Measurements from ENCODE around the gene SYT13. TPM values are rescaled to one million over a fixed set of nuclear protein-coding genes. Genes with fewer than 3 reads are reported as not detected.

The SYT13 gene
- total and polyA plus RNA-seq, 12 donors = 0.51 to 7.7 (median 2.3) TPM

- DNase-seq (no peak), ATAC-seq (peak in 2 of 8 donors; percentile 35 to 44)
- H3K4me1 ChIP-seq = peaks cover 0 to 10% (median 0%) of the 10 kb centered on the region in 9 donors
- H3K4me3 ChIP-seq = no peak overlapping the region
- no peaks in the 10 kb centered on the region for H3K36me3 ChIP-seq
- TF ChIP-seq CTCF (IDR thresholded peaks at IDR 0.05) = no peak
- no peaks in the 10 kb centered on the region for H3K27me3 ChIP-seq
- no peak overlapping the region for H3K27ac ChIP-seq
- intact Hi-C loops (cut with DNase I) = no loop called here
- no peaks in the 10 kb centered on the region for H3K9me3 ChIP-seq
- 67 to 76% methylated on average over 8 of the region's 8 CpGs for WGBS, 2 donors
Measured at GRCh38 chr11:45245218-45246045, 40.7 kb downstream of the SYT13 start.

GRCh38 chr11:45243967-45244366 is 42.2 kb downstream of the SYT13 start:
- WGBS, 2 donors = 87 to 89% methylated on average over 12 of the region's 12 CpGs
- TF ChIP-seq CTCF (IDR thresholded peaks at IDR 0.05) = no peak
- DNase-seq (no peak), ATAC-seq (no peak)
- peaks cover 0 to 5% (median 0%) of the 10 kb centered on the region in 11 donors for H3K9me3 ChIP-seq
- no peak overlapping the region for H3K27ac ChIP-seq
- H3K36me3 ChIP-seq = no peaks in the 10 kb centered on the region
- peaks cover 0 to 7% (median 0%) of the 10 kb centered on the region in 9 donors for H3K4me1 ChIP-seq
- intact Hi-C loops (cut with DNase I) = no loop called here
- no peak overlapping the region for H3K4me3 ChIP-seq
- no peaks in the 10 kb centered on the region for H3K27me3 ChIP-seq

GRCh38 chr11:45239733-45240132 is 46.4 kb downstream of the SYT13 start:
- no peak for TF ChIP-seq CTCF (IDR thresholded peaks at IDR 0.05)
- H3K36me3 ChIP-seq = no peaks in the 10 kb centered on the region
- no peak overlapping the region for H3K27ac ChIP-seq
- H3K4me1 ChIP-seq = no peaks in the 10 kb centered on the region
- WGBS, 2 donors = 96 to 100% methylated on average over 1 of the region's 1 CpG
- intact Hi-C loops (cut with DNase I) = loop anchor here in 2 of 10 donors (10.0 kb wide), 2 partner anchors 55 to 65 kb away; no protein-coding TSS in a partner anchor
- DNase-seq (no peak), ATAC-seq (no peak)
- peaks cover 0 to 5% (median 0%) of the 10 kb centered on the region in 11 donors for H3K9me3 ChIP-seq
- peaks cover 0 to 7% (median 0%) of the 10 kb centered on the region in 7 donors for H3K27me3 ChIP-seq
- H3K4me3 ChIP-seq = no peak overlapping the region

- DNase-seq (no peak), ATAC-seq (peak in 7 of 8 donors; percentile 61 to 77 (median 70))
- TF ChIP-seq CTCF (IDR thresholded peaks at IDR 0.05) = no peak
- Histone ChIP-seq H3K4me3 (no peak overlapping the region), H3K9me3 (peaks cover 0 to 5% (median 0%) of the 10 kb centered on the region in 11 donors), H3K4me1 (peaks cover 0 to under 1% (median 0%) of the 10 kb centered on the region in 9 donors), H3K27me3 (peaks cover 0 to 7% (median 0%) of the 10 kb centered on the region in 7 donors), H3K36me3 (no peaks in the 10 kb centered on the region), H3K27ac (peak overlapping the region in 1 of 10 donors; percentile 38)
- intact Hi-C loops (cut with DNase I) = loop anchor here in 2 of 10 donors (10.0 kb wide), 2 partner anchors 54 to 64 kb away; no protein-coding TSS in a partner anchor
- WGBS, 2 donors = 65 to 75% methylated on average over 3 of the region's 3 CpGs
Measured at GRCh38 chr11:45238724-45239123, 47.4 kb downstream of the SYT13 start.
